ENCODE data around the gene ST6GALNAC3.

The ST6GALNAC3 gene

GRCh38 chr1:76302711-76303339 is 228.3 kb downstream of the ST6GALNAC3 start:
- no peak overlapping the region for H2AFZ ChIP-seq (ENCODE audit: low read depth)
- no peak overlapping the region for H3K9ac ChIP-seq
- no peak overlapping the region for H3K4me2 ChIP-seq
- H3K4me1 ChIP-seq (ENCODE audit: low read depth, poor library complexity, severe bottlenecking) = peaks cover 8% of the 10 kb centered on the region
- H3K27me3 ChIP-seq (ENCODE audit: insufficient read depth, low read depth) = no peaks in the 10 kb centered on the region
- no peak for TF ChIP-seq CTCF (conservative IDR thresholded peaks at IDR 0.05; ENCODE audit: low read depth, low read length)
- no peaks in the 10 kb centered on the region for H3K36me3 ChIP-seq (ENCODE audit: insufficient read depth)
- H4K20me1 ChIP-seq (ENCODE audit: insufficient read depth) = no peaks in the 10 kb centered on the region
- H3K27ac ChIP-seq = no peak overlapping the region
- H3K4me3 ChIP-seq (IDR thresholded peaks at IDR 0.05; ENCODE audit: insufficient read depth, low read depth, low read length) = no peak overlapping the region
- no peaks in the 10 kb centered on the region for H3K79me2 ChIP-seq (ENCODE audit: insufficient read depth, low read depth)

GRCh38 chr1:76303340-76303717 is 228.8 kb downstream of the ST6GALNAC3 start:
- no peak overlapping the region for H2AFZ ChIP-seq (ENCODE audit: low read depth)

GRCh38 chr1:76313304-76313703 is 238.8 kb downstream of the ST6GALNAC3 start:
- H2AFZ ChIP-seq (ENCODE audit: low read depth) = no peak overlapping the region
- H4K20me1 ChIP-seq (ENCODE audit: insufficient read depth) = no peaks in the 10 kb centered on the region
- no peaks in the 10 kb centered on the region for H3K27me3 ChIP-seq (ENCODE audit: insufficient read depth, low read depth)
- no peak overlapping the region for H3K9ac ChIP-seq
- no peak overlapping the region for H3K4me2 ChIP-seq
- no peaks in the 10 kb centered on the region for H3K36me3 ChIP-seq (ENCODE audit: insufficient read depth)
- H3K79me2 ChIP-seq (ENCODE audit: insufficient read depth, low read depth) = no peaks in the 10 kb centered on the region
- H3K4me1 ChIP-seq (ENCODE audit: low read depth, poor library complexity, severe bottlenecking) = no peaks in the 10 kb centered on the region
- no peak overlapping the region for H3K4me3 ChIP-seq (IDR thresholded peaks at IDR 0.05; ENCODE audit: insufficient read depth, low read depth, low read length)
- TF ChIP-seq CTCF (conservative IDR thresholded peaks at IDR 0.05; ENCODE audit: low read depth, low read length) = no peak
- no peak overlapping the region for H3K27ac ChIP-seq

More at GRCh38 chr1:76303340-76303717, 228.8 kb downstream of the ST6GALNAC3 start:
- Histone ChIP-seq H3K79me2 (ENCODE audit: insufficient read depth, low read depth) (no peaks in the 10 kb centered on the region), H4K20me1 (ENCODE audit: insufficient read depth) (no peaks in the 10 kb centered on the region), H3K4me3 (IDR thresholded peaks at IDR 0.05; ENCODE audit: insufficient read depth, low read depth, low read length) (no peak overlapping the region), H3K27ac (no peak overlapping the region), H3K27me3 (ENCODE audit: insufficient read depth, low read depth) (no peaks in the 10 kb centered on the region), H3K36me3 (ENCODE audit: insufficient read depth) (no peaks in the 10 kb centered on the region), H3K4me1 (ENCODE audit: low read depth, poor library complexity, severe bottlenecking) (peaks cover 5% of the 10 kb centered on the region), H3K4me2 (no peak overlapping the region), H3K9ac (no peak overlapping the region)
- no peak for TF ChIP-seq CTCF (conservative IDR thresholded peaks at IDR 0.05; ENCODE audit: low read depth, low read length)

GRCh38 chr1:76314730-76315129 is 240.2 kb downstream of the ST6GALNAC3 start:
- Histone ChIP-seq H3K4me3 (IDR thresholded peaks at IDR 0.05; ENCODE audit: insufficient read depth, low read depth, low read length) (no peak overlapping the region), H3K4me1 (ENCODE audit: low read depth, poor library complexity, severe bottlenecking) (no peaks in the 10 kb centered on the region), H3K9ac (no peak overlapping the region), H3K4me2 (no peak overlapping the region), H3K36me3 (ENCODE audit: insufficient read depth) (no peaks in the 10 kb centered on the region), H3K27me3 (ENCODE audit: insufficient read depth, low read depth) (no peaks in the 10 kb centered on the region), H3K79me2 (ENCODE audit: insufficient read depth, low read depth) (no peaks in the 10 kb centered on the region), H2AFZ (ENCODE audit: low read depth) (no peak overlapping the region), H3K27ac (no peak overlapping the region), H4K20me1 (ENCODE audit: insufficient read depth) (no peaks in the 10 kb centered on the region)
- no peak for TF ChIP-seq CTCF (conservative IDR thresholded peaks at IDR 0.05; ENCODE audit: low read depth, low read length)

Data from KMS-11 (cell line).